Measurements from ENCODE around the gene IFITM2.

The IFITM2 gene

GRCh38 chr11:334264-334994 is 26.8 kb downstream of the IFITM2 start:
- no peak for TF ChIP-seq CTCF (IDR thresholded peaks at IDR 0.05; ENCODE audit: insufficient read depth, low read depth, low read length, missing control alignments)
- no peak for DNase-seq (ENCODE audit: low read depth)
- H3K4me3 ChIP-seq (ENCODE audit: low read length) = no peak overlapping the region

DNA sequence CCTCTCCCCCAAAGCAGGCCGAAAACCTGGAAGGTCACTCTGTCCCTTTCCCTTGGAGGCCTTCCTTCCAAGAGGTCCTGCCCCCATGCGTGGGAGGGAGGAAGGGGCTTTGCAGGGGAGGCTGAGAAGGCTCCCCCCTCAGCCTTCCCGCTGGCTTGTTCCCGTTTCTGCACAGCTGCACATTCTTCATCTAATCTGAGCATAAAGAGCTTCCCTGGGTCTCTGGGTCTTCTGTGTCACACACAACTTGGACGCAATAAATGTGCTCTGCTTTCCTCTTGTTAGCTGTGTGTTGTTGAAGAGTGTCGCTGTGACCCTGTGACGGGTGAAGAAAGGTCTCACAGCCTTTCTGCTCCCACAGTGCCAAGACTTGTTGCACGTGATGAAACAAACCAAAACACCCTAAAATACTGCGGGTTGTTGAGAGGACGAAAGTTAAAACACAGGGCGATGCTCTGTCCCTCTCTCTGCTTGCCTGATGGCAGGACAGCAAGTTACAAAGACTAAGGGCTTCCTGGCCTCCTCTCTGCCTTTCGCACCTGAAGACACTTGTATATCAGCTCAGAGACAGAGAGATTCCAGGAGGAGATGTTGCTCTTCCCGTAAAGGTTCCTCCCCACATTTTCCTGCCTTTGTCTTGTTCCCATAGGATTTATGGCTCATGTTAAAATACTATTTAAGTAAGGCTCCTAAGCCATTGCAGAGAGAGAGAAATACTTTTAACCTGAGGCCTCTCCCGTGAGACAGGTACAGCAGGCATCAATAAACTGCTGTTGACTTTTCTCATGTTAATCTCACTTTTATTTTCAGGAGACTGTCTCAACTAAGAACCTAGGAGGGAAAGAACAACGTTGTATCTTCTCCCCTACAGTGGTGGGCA is 28.4 kb downstream of the IFITM2 start:
- no peak overlapping the region for H3K4me3 ChIP-seq (ENCODE audit: low read length)
- DNase-seq (ENCODE audit: low read depth) = no peak
- TF ChIP-seq CTCF (IDR thresholded peaks at IDR 0.05; ENCODE audit: insufficient read depth, low read depth, low read length, missing control alignments) = no peak

GRCh38 chr11:336659-337198 is 29.1 kb downstream of the IFITM2 start:
- H3K4me3 ChIP-seq (ENCODE audit: low read length) = no peak overlapping the region
- DNase-seq (ENCODE audit: low read depth) = no peak
- no peak for TF ChIP-seq CTCF (IDR thresholded peaks at IDR 0.05; ENCODE audit: insufficient read depth, low read depth, low read length, missing control alignments)

DNA sequence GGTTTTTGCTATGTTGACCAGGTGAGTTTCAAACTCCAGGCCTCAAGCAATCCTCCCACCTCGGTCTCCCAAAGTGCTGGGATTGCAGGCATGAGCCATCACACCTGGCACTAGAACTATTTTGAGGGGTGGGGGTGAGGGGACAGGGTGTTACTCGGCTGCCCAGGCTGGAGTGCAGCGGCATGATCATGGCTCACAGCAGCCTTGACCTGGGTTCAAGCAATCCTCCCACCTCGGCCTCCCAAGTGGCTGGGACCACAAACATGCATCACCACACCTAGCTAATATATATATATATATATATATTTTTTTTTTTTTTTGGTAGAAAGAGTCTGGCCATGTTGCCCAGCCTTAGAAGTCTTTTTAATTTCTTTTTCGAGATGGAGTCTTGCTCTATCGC is 30.1 kb downstream of the IFITM2 start:
- DNase-seq (ENCODE audit: low read depth) = no peak
- no peak for TF ChIP-seq CTCF (IDR thresholded peaks at IDR 0.05; ENCODE audit: insufficient read depth, low read depth, low read length, missing control alignments)
- no peak overlapping the region for H3K4me3 ChIP-seq (ENCODE audit: low read length)

DNA sequence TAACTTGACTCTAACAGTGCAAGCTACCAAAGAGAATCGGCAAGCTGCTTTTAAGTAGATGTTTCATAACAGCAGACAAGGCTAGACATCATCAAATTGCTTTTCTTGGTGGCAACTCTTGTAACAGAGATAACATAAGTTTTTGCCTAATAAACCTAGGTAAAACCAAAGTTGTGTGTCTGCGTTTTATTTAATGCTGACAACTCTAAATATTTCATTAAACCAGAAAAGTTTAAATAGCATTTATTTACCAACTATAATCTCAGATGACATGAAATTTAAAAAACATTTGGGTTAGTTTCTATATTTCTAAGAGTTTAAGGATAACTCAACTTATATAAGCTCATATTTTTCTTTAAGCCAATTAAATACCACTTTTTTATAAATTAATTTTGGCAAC is 32.3 kb downstream of the IFITM2 start:
- no peak for TF ChIP-seq CTCF (IDR thresholded peaks at IDR 0.05; ENCODE audit: insufficient read depth, low read depth, low read length, missing control alignments)
- no peak overlapping the region for H3K4me3 ChIP-seq (ENCODE audit: low read length)
- DNase-seq (ENCODE audit: low read depth) = no peak

- no peak overlapping the region for H3K4me3 ChIP-seq (ENCODE audit: low read length)
- no peak for TF ChIP-seq CTCF (IDR thresholded peaks at IDR 0.05; ENCODE audit: insufficient read depth, low read depth, low read length, missing control alignments)
- no peak for DNase-seq (ENCODE audit: low read depth)
Measured at GRCh38 chr11:340539-341512, 33.2 kb downstream of the IFITM2 start.
